B cell (primary cell): ENCODE measurements around the gene CHD1L. TPM values are rescaled to one million over a fixed set of nuclear protein-coding genes. Genes with fewer than 3 reads are reported as not detected.

Source experiments
- ATAC-seq: fragments of 200-7000 bp; cut with Tn5 transposase; one replicate; pipeline ENCODE4 v1.10.0; 2021; ENCODE audit warnings: low read depth, mild to moderate bottlenecking, moderate number of reproducible peaks, moderate library complexity
- CTCF ChIA-PET: fragments of 350-600 bp; sonication (Branson Sonifier 250); formaldehyde crosslinking; loops from one replicate; lab custom pipeline; 2021; ENCODE audit warnings: antibody characterized with exemption, inconsistent platforms; lab: Charles Lee
- POLR2A ChIA-PET: fragments of 350-600 bp; sonication (Branson Sonifier 250); formaldehyde crosslinking; loops from one replicate; lab custom pipeline; 2021; ENCODE audit warnings: antibody characterized with exemption; lab: Charles Lee
- DNase-seq: peaks from one replicate; pipeline ENCODE4 v3.0.0; 2013
- H2AFZ ChIP-seq: 2 replicates; pipeline ENCODE4 v1.6.1; 2012; ENCODE audit warnings: mild to moderate bottlenecking, low read depth, low read length; ENCODE audit not compliant: insufficient read depth, poor library complexity, severe bottlenecking
- H3K27ac ChIP-seq, 2 donors: 1 replicate in 1 of 2; 2 replicates in 1 of 2; pipeline ENCODE4 v1.5.1; 2012 to 2013; ENCODE audit warnings: low read length in 2 of 2, mild to moderate bottlenecking in 2 of 2, moderate library complexity in 1 of 2
- H3K27me3 ChIP-seq, 4 experiments: fragments of 200-600 bp in 1 of 4; sonication (generic) in 1 of 4; replicated peaks in 1 of 4; 1 replicate in 2 of 4; 2 replicates in 2 of 4; pipeline versions ENCODE4 v1.6.1 to v1.7.0; 2013 to 2016; ENCODE audit warnings: low read length in 3 of 4, mild to moderate bottlenecking in 2 of 4, mixed read lengths in 1 of 4, moderate library complexity in 1 of 4; ENCODE audit not compliant: insufficient read depth in 4 of 4, control insufficient read depth in 3 of 4; ENCODE audit errors: control extremely low read depth in 1 of 4
- H3K36me3 ChIP-seq, 2 experiments: replicated peaks in 1 of 2; 1 replicate in 1 of 2; 2 replicates in 1 of 2; pipeline versions ENCODE4 v1.6.1 to v1.7.1; 2013; ENCODE audit warnings: low read length in 1 of 2; ENCODE audit not compliant: insufficient read depth in 2 of 2, control insufficient read depth in 1 of 2; ENCODE audit errors: control extremely low read depth in 1 of 2, extremely low read depth in 1 of 2
- H3K4me1 ChIP-seq, 2 donors: fragments of 200-600 bp in 1 of 2; sonication (generic) in 1 of 2; 1 replicate in 1 of 2; 2 replicates in 1 of 2; pipeline versions ENCODE4 v1.5.1 to v1.6.1; 2013 to 2017; ENCODE audit warnings: low read length in 2 of 2; ENCODE audit not compliant: control insufficient read depth in 2 of 2, insufficient read depth in 2 of 2
- H3K4me2 ChIP-seq: replicated peaks from 2 replicates; pipeline ENCODE3; 2012; ENCODE audit warnings: mild to moderate bottlenecking, low read depth, low read length; ENCODE audit not compliant: poor library complexity, severe bottlenecking
- H3K4me3 ChIP-seq, 5 experiments: fragments of 200-600 bp in 1 of 5; sonication (generic) in 1 of 5; 1 replicate in 3 of 5; 2 replicates in 2 of 5; pipeline versions ENCODE4 v1.5.1 to v1.7.0; 2011 to 2016; ENCODE audit warnings: low read length in 4 of 5, mild to moderate bottlenecking in 4 of 5, low read depth in 2 of 5, control low read depth in 1 of 5, moderate library complexity in 1 of 5; ENCODE audit not compliant: insufficient read depth in 1 of 5; ENCODE audit errors: control extremely low read depth in 1 of 5, extremely low read depth in 1 of 5
- H3K79me2 ChIP-seq: fragments of 200-600 bp; sonication (generic); one replicate; pipeline ENCODE4 v1.6.0; 2016; ENCODE audit warnings: low read length; ENCODE audit not compliant: control insufficient read depth, insufficient read depth
- H3K9ac ChIP-seq: fragments of 200-600 bp; sonication (generic); 2 replicates; pipeline ENCODE4 v1.6.1; 2017; ENCODE audit warnings: mild to moderate bottlenecking, low read length, moderate library complexity
- H3K9me3 ChIP-seq, 3 donors: one replicate each; pipeline versions ENCODE4 v1.6.1 to v1.7.1; 2013; ENCODE audit warnings: low read length in 2 of 3; ENCODE audit not compliant: control insufficient read depth in 2 of 3, insufficient read depth in 1 of 3; ENCODE audit errors: control extremely low read depth in 1 of 3
- H4K20me1 ChIP-seq: 2 replicates; pipeline ENCODE4 v1.6.0; 2012; ENCODE audit warnings: mild to moderate bottlenecking, low read length; ENCODE audit not compliant: insufficient read depth, control insufficient read depth, poor library complexity, severe bottlenecking
- H3K27ac Mint-ChIP-seq: one replicate; pipeline ENCODE4 v1.8.0; 2021; ENCODE audit warnings: mixed read lengths
- H3K27me3 Mint-ChIP-seq: one replicate; pipeline ENCODE4 v1.8.0; 2021; ENCODE audit warnings: mixed read lengths
- H3K4me1 Mint-ChIP-seq: one replicate; pipeline ENCODE4 v1.8.0; 2021; ENCODE audit warnings: mixed read lengths
- H3K4me3 Mint-ChIP-seq: one replicate; pipeline ENCODE4 v1.8.0; 2021; ENCODE audit warnings: mixed read lengths
- H3K9me3 Mint-ChIP-seq: one replicate; pipeline ENCODE4 v1.8.0; 2022; ENCODE audit warnings: mixed read lengths; ENCODE audit not compliant: insufficient read depth
- CTCF ChIP-seq: fragments of 200-600 bp; IDR thresholded peaks from one replicate; pipeline ENCODE4 v1.8.0; 2022; ENCODE audit warnings: antibody characterized with exemption, mild to moderate bottlenecking
- EZH2 ChIP-seq: IDR thresholded peaks from 2 replicates; pipeline ENCODE4 v1.6.1; 2012; ENCODE audit warnings: borderline replicate concordance, low read depth, mild to moderate bottlenecking, moderate library complexity, low read length; ENCODE audit not compliant: insufficient read depth, poor library complexity, severe bottlenecking
- WGBS: methylation state at CpG from one replicate; pipeline ENCODE4 v1.1.5; 2013; ENCODE audit warnings: missing lambda C conversion rate; ENCODE audit not compliant: insufficient coverage; 5-methylcytosine and 5-hydroxymethylcytosine counted together
- intact Hi-C: fragments of 100-400 bp; cut with micrococcal nuclease; formaldehyde crosslinking; loops from one replicate; pipeline ENCODE4 v1.10.0; 2022
- polyA plus RNA-seq: library from polyadenylated mRNA; depleted of rRNA; stranded (reverse); fragments of >200 nt; gene quantifications from 2 replicates; pipeline ENCODE4 v1.2.3, GENCODE V29; 2012
- total RNA-seq, 2 donors: library from RNA; stranded (reverse); fragments of 120-200 nt in 1 of 2; gene quantifications; 1 replicate in 1 of 2; 2 replicates in 1 of 2; pipeline versions ENCODE4 v1.2.3 to v1.2.4, GENCODE V29; 2013 to 2022

The CHD1L gene
- total and polyA plus RNA-seq, 2 donors (not counting 1 experiment from before 2014, with no cell fraction given): 32.4 to 54.6 TPM

GRCh38 chr1:147235822-147236221, 6.7 kb upstream of the CHD1L start:
- H3K4me3 ChIP-seq: no peak overlapping the region
- intact Hi-C loops: no loop called here
- H4K20me1 ChIP-seq: no peaks in the 10 kb centered on the region
- no peaks in the 10 kb centered on the region for H3K36me3 ChIP-seq
- TF ChIP-seq EZH2 (no peak), CTCF (no peak)
- H3K4me1 ChIP-seq: no peaks in the 10 kb centered on the region
- Mint-ChIP-seq H3K4me3 (no peak overlapping the region), H3K9me3 (no peaks in the 10 kb centered on the region), H3K4me1 (no peaks in the 10 kb centered on the region), H3K27me3 (peaks cover 6% of the 10 kb centered on the region), H3K27ac (no peak overlapping the region)
- H3K79me2 ChIP-seq: no peaks in the 10 kb centered on the region
- no peak for DNase-seq
- no peak for ATAC-seq
- WGBS: 100% methylated on average over 1 of the region's 1 CpG
- H3K9ac ChIP-seq: no peak overlapping the region
- no peak overlapping the region for H3K4me2 ChIP-seq
- no peak overlapping the region for H3K27ac ChIP-seq
- H2AFZ ChIP-seq: no peak overlapping the region
- peaks cover 0 to 12% (median 4%) of the 10 kb centered on the region in 4 experiments for H3K27me3 ChIP-seq
- ChIA-PET CTCF (interaction anchor here (0.8 to 1.7 kb wide), 3 partner anchors 15 to 64 kb away, joined by 3 to 5 read pairs (median 3); no protein-coding TSS in a partner anchor), POLR2A (no interaction called here)
- peaks cover 0 to 16% (median 5%) of the 10 kb centered on the region in 3 donors for H3K9me3 ChIP-seq

- ChIA-PET POLR2A (no interaction called here), CTCF (interaction anchor here (0.8 to 1.7 kb wide), 3 partner anchors 14 to 65 kb away, joined by 3 to 5 read pairs (median 3); no protein-coding TSS in a partner anchor)
- H3K9me3 Mint-ChIP-seq: no peaks in the 10 kb centered on the region
- Histone ChIP-seq H3K9me3 (peaks cover 0 to 16% (median 5%) of the 10 kb centered on the region in 3 donors), H3K27me3 (peaks cover 0 to 12% (median 4%) of the 10 kb centered on the region in 4 experiments), H3K9ac (no peak overlapping the region), H3K79me2 (no peaks in the 10 kb centered on the region), H3K27ac (no peak overlapping the region), H2AFZ (no peak overlapping the region), H3K4me3 (no peak overlapping the region), H3K4me2 (no peak overlapping the region), H4K20me1 (no peaks in the 10 kb centered on the region), H3K4me1 (no peaks in the 10 kb centered on the region), H3K36me3 (no peaks in the 10 kb centered on the region)
- peaks cover 6% of the 10 kb centered on the region for H3K27me3 Mint-ChIP-seq
- no peak overlapping the region for H3K27ac Mint-ChIP-seq
- ATAC-seq (no peak), DNase-seq (no peak)
- intact Hi-C loops: no loop called here
- TF ChIP-seq EZH2: no peak
- TF ChIP-seq CTCF: no peak
- WGBS: 100% methylated on average over 1 of the region's 2 CpGs
- H3K4me3 Mint-ChIP-seq: no peak overlapping the region
- H3K4me1 Mint-ChIP-seq: no peaks in the 10 kb centered on the region
Observed at GRCh38 chr1:147236448-147236847, 6.0 kb upstream of the CHD1L start.
